ENCODE data around the gene SPATA13. TPM values are rescaled to one million over a fixed set of nuclear protein-coding genes. Genes with fewer than 3 reads are reported as not detected.
"Not testable (repeated sequence)": the region's sequence is repeated elsewhere in the genome, so short reads cannot be mapped to it uniquely, and the experiment has no call there.

Gene SPATA13
- total RNA-seq, 1 donor from 2014 or later, result 12.2 TPM

DNA sequence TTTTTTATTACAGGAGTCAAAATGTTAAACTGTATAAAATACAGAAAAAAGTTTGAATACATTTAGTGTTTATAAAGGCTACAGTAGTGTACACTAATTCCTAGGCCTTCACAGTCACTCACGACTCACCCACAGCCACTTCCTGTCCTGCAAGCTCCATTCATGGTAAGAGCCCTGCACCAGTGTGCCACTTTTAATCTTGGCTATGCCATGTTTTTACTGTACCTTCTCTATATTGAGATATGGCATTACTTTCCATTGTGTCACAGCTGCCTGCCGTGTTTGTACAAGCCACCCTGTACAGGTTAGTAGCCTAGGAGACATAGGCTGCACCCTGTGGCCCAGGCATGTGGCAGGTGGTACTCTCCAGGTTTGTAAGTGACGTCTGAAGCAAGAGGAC is 180.9 kb downstream of the SPATA13 start:
- no peak for DNase-seq (ENCODE audit: extremely low read depth, low read depth, low spot score)

DNA sequence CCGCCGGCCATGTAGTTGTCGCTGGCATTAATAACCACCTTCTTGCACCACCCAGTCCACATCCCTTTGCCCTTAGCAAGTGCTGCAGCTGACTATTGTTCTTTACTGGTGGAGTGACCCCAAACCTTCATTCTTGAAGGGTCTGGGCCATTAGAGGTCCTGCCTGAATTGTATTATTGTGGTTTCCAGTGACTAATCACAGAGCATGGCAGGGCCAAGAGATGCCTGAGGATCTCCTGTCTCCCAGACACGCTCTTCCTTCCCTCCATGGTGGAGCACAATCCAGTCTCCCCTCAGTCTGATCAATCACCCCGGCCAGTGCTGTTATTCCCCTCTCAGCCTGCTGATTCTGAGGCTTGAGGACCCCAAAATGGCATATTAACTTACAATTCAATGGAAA is 187.9 kb downstream of the SPATA13 start:
- no peak for DNase-seq (ENCODE audit: extremely low read depth, low read depth, low spot score)

DNA sequence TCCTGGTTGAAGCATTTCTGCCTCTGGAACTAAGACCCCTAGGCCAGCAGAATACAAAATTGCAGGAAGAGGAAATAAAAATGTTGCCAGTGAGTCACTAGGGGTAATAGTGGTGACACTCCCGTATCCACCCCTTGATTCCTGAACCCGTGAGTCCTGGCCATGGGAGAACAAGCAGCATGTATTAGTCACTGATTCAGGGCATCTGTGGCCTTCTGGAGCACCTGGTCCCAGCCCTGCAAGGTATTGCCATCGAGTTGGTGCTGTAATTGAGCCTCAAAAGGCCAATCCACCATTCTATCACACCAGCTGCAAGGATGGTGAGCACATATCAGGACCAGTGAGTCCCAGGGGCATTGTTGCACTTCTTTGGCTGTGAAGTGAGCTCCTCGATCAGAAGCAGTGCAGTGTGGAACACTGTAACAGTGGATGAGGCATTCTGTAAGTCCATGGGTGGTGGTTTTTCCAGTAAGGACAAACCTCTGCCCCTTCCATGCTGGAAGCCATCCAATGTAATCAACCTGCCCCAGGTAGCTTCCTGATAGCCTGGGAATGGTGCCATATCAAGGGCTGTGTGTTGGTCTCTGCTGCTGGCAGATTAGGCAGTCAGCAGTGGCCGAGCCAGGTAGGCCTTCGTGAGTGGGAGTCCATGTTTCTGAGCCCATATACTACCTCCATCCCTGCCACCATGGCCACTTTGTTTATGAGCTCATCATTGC is 188.4 kb downstream of the SPATA13 start:
- DNase-seq (ENCODE audit: extremely low read depth, low read depth, low spot score), result no peak

DNA sequence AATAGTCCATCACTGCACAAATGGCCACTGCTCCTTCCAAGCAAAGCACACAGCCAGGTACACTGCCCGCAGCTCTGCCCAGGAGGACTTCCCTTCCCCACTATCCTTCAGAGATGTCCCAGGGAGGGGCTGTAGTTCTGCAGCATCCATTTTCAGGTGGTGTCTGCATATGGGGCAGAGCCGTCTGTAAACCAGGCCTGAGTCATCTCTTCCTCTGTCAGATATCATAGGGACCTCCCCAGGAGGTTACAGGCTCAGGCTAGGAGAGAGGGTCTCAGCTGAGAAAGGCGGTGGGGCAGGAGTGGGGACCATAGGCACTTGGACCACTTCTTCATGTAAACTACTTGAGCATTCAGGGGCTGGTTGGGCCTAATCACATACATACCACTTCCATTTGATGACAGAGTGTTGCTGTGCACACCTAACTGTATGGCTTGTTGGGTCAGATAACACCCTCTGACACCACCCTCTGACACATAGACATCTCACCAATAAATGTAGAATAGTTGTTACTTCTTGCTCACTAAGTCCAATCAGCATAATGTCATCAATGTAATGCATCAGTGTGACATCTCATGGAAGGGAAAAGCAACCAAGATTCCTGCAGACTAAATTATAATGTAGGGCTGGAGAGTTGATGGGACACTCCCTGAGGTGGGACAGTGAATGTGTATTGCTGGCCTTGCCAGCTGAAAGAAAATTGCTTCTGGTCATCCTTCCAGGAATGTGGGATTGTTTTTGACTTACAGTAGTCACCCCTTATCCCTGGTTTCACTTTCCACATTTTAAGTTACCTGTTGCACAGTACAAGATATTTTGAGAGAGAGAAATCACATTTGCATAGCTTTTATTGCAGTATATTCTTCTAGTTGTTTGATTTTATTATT is 189.5 kb downstream of the SPATA13 start:
- not testable (repeated sequence) for DNase-seq (ENCODE audit: extremely low read depth, low read depth, low spot score)

DNA sequence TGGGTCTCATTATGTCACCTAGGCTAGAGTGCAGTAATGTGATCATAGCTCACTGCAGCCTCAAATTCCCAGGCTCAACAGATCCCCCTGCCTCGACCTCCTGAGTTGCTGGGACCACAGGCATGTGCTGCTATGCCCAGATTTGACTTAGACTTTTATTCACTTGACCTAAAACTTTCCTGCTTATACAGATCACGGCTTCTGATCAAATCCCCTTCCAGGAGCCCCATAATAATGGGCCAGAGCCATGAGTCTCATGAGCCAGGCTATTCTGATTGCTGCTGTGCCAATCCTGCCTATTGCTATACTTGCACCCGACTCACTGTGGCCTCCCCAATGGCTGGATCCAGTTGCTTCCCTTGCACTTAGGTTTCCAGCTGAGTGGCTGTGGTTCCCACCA is 190.9 kb downstream of the SPATA13 start:
- DNase-seq (ENCODE audit: extremely low read depth, low read depth, low spot score), result no peak

DNA sequence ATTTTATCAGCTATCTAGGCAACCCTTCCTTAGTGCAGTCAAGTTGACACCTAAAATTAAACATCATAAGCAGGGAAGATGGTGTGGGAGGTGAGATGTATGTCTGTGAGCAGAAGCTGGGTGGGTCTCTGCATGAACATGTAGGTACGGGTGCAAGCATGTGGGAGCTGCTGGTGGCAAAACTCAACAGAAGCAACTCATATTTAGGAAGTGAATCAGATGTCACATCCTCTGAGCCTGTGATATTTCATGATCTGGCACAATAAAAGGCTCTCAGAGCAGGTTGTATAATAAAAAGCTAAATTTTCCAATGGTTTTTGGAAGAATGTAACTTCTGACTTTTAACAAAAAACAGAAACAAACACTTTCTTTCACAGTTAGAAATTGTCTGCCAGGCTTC is 193.2 kb downstream of the SPATA13 start:
- DNase-seq (ENCODE audit: extremely low read depth, low read depth, low spot score), result no peak

DNA sequence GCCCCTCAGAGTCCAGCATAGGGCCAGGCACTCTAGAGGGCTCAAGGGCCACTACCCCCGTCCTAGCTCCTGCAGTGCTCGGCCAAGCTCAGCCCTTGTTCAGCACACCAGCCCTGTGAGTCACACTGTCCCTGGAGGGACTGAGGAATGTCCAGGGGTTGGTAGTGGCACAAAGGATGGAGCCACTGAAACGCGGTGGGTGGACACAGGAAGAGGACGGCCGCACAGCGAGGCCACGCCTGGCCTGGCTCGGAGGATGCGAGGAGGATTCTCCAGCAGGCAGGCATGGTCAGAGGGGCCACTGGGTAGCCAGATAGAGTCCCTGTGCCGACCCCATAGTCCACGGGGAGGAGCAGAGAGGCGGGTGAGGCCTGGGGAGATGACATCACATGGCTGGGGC is 194.6 kb downstream of the SPATA13 start:
- no peak for DNase-seq (ENCODE audit: extremely low read depth, low read depth, low spot score)

DNA sequence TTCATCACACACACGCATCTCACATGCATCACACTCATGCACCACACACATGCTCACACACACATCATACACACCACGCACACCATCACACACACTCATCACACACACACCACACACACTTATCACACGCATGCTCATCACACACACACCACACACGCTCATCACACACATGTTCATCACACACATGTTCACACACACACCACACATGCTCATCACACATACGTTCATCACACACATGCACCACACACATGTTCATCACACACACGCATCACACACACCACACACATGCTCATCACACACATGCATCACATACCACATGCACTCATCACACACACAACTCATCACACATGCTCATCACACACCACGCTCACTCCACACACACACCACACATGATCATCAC is 195.8 kb downstream of the SPATA13 start:
- no peak for DNase-seq (ENCODE audit: extremely low read depth, low read depth, low spot score)

Other genes with a start within 250 kb of the SPATA13 start
- gene C1QTNF9, start 148.9 kb downstream of the SPATA13 start, total RNA-seq, result not detected in 2 replicates

Measured in glomerular endothelial cell (primary cell).